Astrocyte of the spinal cord (primary cell): Measurements from ENCODE around the gene GUCA1A.
"Not testable (repeated sequence)": the region's sequence is repeated elsewhere in the genome, so short reads cannot be mapped to it uniquely, and the experiment has no call there.

ENCODE experiments used
- DNase-seq: peaks from one replicate; pipeline ENCODE4 v3.0.0; 2011; ENCODE audit warnings: low read depth, low spot score
- H3K4me3 ChIP-seq: 2 replicates; pipeline ENCODE4 v1.5.1; 2011; ENCODE audit warnings: low read depth, mild to moderate bottlenecking, low read length, moderate library complexity
- CTCF ChIP-seq: IDR thresholded peaks from 2 replicates; pipeline ENCODE4 v1.5.1; 2012; ENCODE audit warnings: low read depth, mild to moderate bottlenecking, low read length, inconsistent platforms
- in situ Hi-C: cut with HindIII; loops from 2 replicates; pipeline ENCODE4 v1.10.0; 2017; ENCODE audit warnings: low sequenced_read_pairs

The GUCA1A gene

GRCh38 chr6:42163981-42164380 lies 9.2 kb upstream of the GUCA1A start:
- DNase-seq = no peak
- H3K4me3 ChIP-seq = no peak overlapping the region
- TF ChIP-seq CTCF = no peak
- in situ Hi-C loops = no loop called here

- no peak overlapping the region for H3K4me3 ChIP-seq
- DNase-seq = no peak
- TF ChIP-seq CTCF = no peak
- in situ Hi-C loops = no loop called here
Observed at GRCh38 chr6:42165016-42165415, 8.1 kb upstream of the GUCA1A start.

GRCh38 chr6:42166444-42167141 lies 6.6 kb upstream of the GUCA1A start:
- no peak overlapping the region for H3K4me3 ChIP-seq
- peak; percentile 95 for TF ChIP-seq CTCF
- in situ Hi-C loops = no loop called here
- DNase-seq = peak; percentile 71

GRCh38 chr6:42168650-42169049 lies 4.5 kb upstream of the GUCA1A start:
- peak; percentile 6 for TF ChIP-seq CTCF
- H3K4me3 ChIP-seq = no peak overlapping the region
- DNase-seq = no peak
- in situ Hi-C loops = no loop called here

- in situ Hi-C loops, DNase-seq, H3K4me3 ChIP-seq: not testable (repeated sequence)
Observed at GRCh38 chr6:42169780-42170179, 3.4 kb upstream of the GUCA1A start.

- no peak for TF ChIP-seq CTCF
- in situ Hi-C loops = no loop called here
- no peak for DNase-seq
- H3K4me3 ChIP-seq = no peak overlapping the region
Observed at GRCh38 chr6:42171813-42172581, 1.2 kb upstream of the GUCA1A start.

- no peak overlapping the region for H3K4me3 ChIP-seq
- TF ChIP-seq CTCF = peak; percentile 44
- in situ Hi-C loops = no loop called here
- DNase-seq = no peak
Observed at GRCh38 chr6:42175860-42176259, 2.7 kb downstream of the GUCA1A start.
